ENCODE results near the gene NPIPB2. TPM values are rescaled to one million over a fixed set of nuclear protein-coding genes. Genes with fewer than 3 reads are reported as not detected.
"Not testable (repeated sequence)": the region's sequence is repeated elsewhere in the genome, so short reads cannot be mapped to it uniquely, and the experiment has no call there.

The NPIPB2 gene
- total RNA-seq, 1 donor from 2014 or later, result 10.3 TPM

DNA sequence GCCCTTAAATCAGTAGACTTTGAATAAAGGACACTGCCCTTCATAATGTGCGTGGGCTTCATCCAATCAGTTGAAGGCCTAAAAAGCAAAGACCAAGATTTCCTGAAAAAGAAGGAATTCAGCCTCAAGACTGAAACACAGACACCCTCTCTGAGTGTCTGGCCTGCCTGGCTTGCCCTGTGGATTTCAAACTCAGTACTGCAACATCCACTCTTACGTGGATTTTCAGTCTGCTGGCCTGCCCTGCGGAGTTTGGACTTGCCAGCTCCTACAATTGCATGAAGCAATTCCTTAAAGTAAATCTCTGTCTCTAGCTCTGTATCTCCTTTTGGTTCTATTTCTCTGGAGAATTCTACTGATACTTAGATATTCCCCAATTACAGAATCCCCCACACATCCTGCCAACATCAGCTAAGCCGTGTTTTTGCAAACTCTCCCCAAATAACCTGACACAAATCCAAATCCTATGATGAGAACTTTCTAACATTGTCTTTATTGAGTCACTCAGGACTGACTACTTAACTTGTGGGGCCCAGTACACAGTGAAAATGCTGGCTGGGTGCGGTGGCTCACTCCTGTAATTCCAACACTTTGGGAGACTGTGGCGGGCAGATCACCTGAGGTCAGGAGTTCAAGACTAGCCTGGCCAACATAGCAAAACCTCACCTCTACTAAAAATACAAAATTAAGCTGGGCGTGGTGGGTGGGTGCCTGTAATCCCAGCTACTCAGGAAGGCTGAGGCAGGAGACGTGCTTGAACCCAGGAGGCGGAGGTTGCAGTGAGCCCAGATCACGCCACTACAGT is 15.9 kb upstream of the NPIPB2 start:
- Mint-ChIP-seq H3K27ac (ENCODE audit: unreplicated experiment) (no peak overlapping the region), H3K27me3 (ENCODE audit: low read depth, unreplicated experiment) (no peaks in the 10 kb centered on the region), H3K4me1 (ENCODE audit: low read depth, unreplicated experiment) (peaks cover 7% of the 10 kb centered on the region), H3K36me3 (ENCODE audit: low read depth, unreplicated experiment) (no peaks in the 10 kb centered on the region), H3K4me3 (ENCODE audit: unreplicated experiment) (no peak overlapping the region), H3K9me3 (ENCODE audit: unreplicated experiment) (no peaks in the 10 kb centered on the region)
- Histone ChIP-seq H4K20me1 (ENCODE audit: insufficient read depth, low read length) (no peaks in the 10 kb centered on the region), H3K36me3 (ENCODE audit: insufficient read depth, low read length) (no peaks in the 10 kb centered on the region), H3K27me3 (ENCODE audit: insufficient read depth, low read length) (no peaks in the 10 kb centered on the region), H3K4me1 (ENCODE audit: insufficient read depth, low read length) (peaks cover 10% of the 10 kb centered on the region), H3K9ac (ENCODE audit: low read length) (no peak overlapping the region), H3K4me2 (ENCODE audit: low read length) (no peak overlapping the region), H3K4me3 (ENCODE audit: insufficient read depth, low read depth, low read length) (no peak overlapping the region), H3K79me2 (ENCODE audit: insufficient read depth, low read length) (no peaks in the 10 kb centered on the region), H3K9me3 (ENCODE audit: insufficient read depth, low read depth, low read length) (no peaks in the 10 kb centered on the region), H2AFZ (ENCODE audit: low read depth, low read length) (no peak overlapping the region), H3K27ac (ENCODE audit: low read depth, low read length) (no peak overlapping the region)
- TF ChIP-seq EZH2 (IDR thresholded peaks at IDR 0.05; ENCODE audit: insufficient read depth, low read length), result no peak
- TF ChIP-seq CTCF (IDR thresholded peaks at IDR 0.05; ENCODE audit: insufficient read depth, low read depth, low read length), result no peak
- no peak for FAIRE-seq
- no peak for DNase-seq (ENCODE audit: low read depth)

- H3K36me3 ChIP-seq (ENCODE audit: insufficient read depth, low read length), result no peaks in the 10 kb centered on the region
- no peak overlapping the region for H3K4me2 ChIP-seq (ENCODE audit: low read length)
- no peaks in the 10 kb centered on the region for H4K20me1 ChIP-seq (ENCODE audit: insufficient read depth, low read length)
- TF ChIP-seq CTCF (IDR thresholded peaks at IDR 0.05; ENCODE audit: insufficient read depth, low read depth, low read length) (no peak), EZH2 (IDR thresholded peaks at IDR 0.05; ENCODE audit: insufficient read depth, low read length) (no peak)
- H3K79me2 ChIP-seq (ENCODE audit: insufficient read depth, low read length), result no peaks in the 10 kb centered on the region
- Mint-ChIP-seq H3K27me3 (ENCODE audit: low read depth, unreplicated experiment) (no peaks in the 10 kb centered on the region), H3K4me3 (ENCODE audit: unreplicated experiment) (no peak overlapping the region), H3K36me3 (ENCODE audit: low read depth, unreplicated experiment) (no peaks in the 10 kb centered on the region), H3K27ac (ENCODE audit: unreplicated experiment) (no peak overlapping the region), H3K9me3 (ENCODE audit: unreplicated experiment) (no peaks in the 10 kb centered on the region), H3K4me1 (ENCODE audit: low read depth, unreplicated experiment) (peaks cover 7% of the 10 kb centered on the region)
- peaks cover 10% of the 10 kb centered on the region for H3K4me1 ChIP-seq (ENCODE audit: insufficient read depth, low read length)
- no peak overlapping the region for H3K9ac ChIP-seq (ENCODE audit: low read length)
- H3K9me3 ChIP-seq (ENCODE audit: insufficient read depth, low read depth, low read length), result no peaks in the 10 kb centered on the region
- H2AFZ ChIP-seq (ENCODE audit: low read depth, low read length), result no peak overlapping the region
- DNase-seq (ENCODE audit: low read depth) (no peak), FAIRE-seq (no peak)
- H3K27me3 ChIP-seq (ENCODE audit: insufficient read depth, low read length), result no peaks in the 10 kb centered on the region
- no peak overlapping the region for H3K4me3 ChIP-seq (ENCODE audit: insufficient read depth, low read depth, low read length)
- no peak overlapping the region for H3K27ac ChIP-seq (ENCODE audit: low read depth, low read length)
Measured at GRCh38 chr16:11956558-11956957, 14.7 kb upstream of the NPIPB2 start.

- no peaks in the 10 kb centered on the region for H3K79me2 ChIP-seq (ENCODE audit: insufficient read depth, low read length)
- Mint-ChIP-seq H3K27me3 (ENCODE audit: low read depth, unreplicated experiment) (no peaks in the 10 kb centered on the region), H3K9me3 (ENCODE audit: unreplicated experiment) (no peaks in the 10 kb centered on the region), H3K27ac (ENCODE audit: unreplicated experiment) (peak overlapping the region; percentile 36), H3K4me3 (ENCODE audit: unreplicated experiment) (peak overlapping the region; percentile 23), H3K4me1 (ENCODE audit: low read depth, unreplicated experiment) (peaks cover 7% of the 10 kb centered on the region), H3K36me3 (ENCODE audit: low read depth, unreplicated experiment) (no peaks in the 10 kb centered on the region)
- FAIRE-seq, result peak; percentile 75
- H3K4me3 ChIP-seq (ENCODE audit: insufficient read depth, low read depth, low read length), result no peak overlapping the region
- TF ChIP-seq EZH2 (IDR thresholded peaks at IDR 0.05; ENCODE audit: insufficient read depth, low read length) (no peak), CTCF (IDR thresholded peaks at IDR 0.05; ENCODE audit: insufficient read depth, low read depth, low read length) (no peak)
- peak; percentile 93 for DNase-seq (ENCODE audit: low read depth)
- H2AFZ ChIP-seq (ENCODE audit: low read depth, low read length), result peak overlapping the region; percentile 73
- H3K4me1 ChIP-seq (ENCODE audit: insufficient read depth, low read length), result peaks cover 10% of the 10 kb centered on the region
- no peaks in the 10 kb centered on the region for H3K27me3 ChIP-seq (ENCODE audit: insufficient read depth, low read length)
- H3K9ac ChIP-seq (ENCODE audit: low read length), result peak overlapping the region; percentile 47
- H3K27ac ChIP-seq (ENCODE audit: low read depth, low read length), result peak overlapping the region; percentile 75
- peak overlapping the region; percentile 60 for H3K4me2 ChIP-seq (ENCODE audit: low read length)
- no peaks in the 10 kb centered on the region for H3K9me3 ChIP-seq (ENCODE audit: insufficient read depth, low read depth, low read length)
- no peaks in the 10 kb centered on the region for H3K36me3 ChIP-seq (ENCODE audit: insufficient read depth, low read length)
- H4K20me1 ChIP-seq (ENCODE audit: insufficient read depth, low read length), result no peaks in the 10 kb centered on the region
Measured at GRCh38 chr16:11955713-11956123, 13.9 kb upstream of the NPIPB2 start.

- FAIRE-seq; H3K27me3 ChIP-seq (ENCODE audit: insufficient read depth, low read length); H3K4me3 ChIP-seq (ENCODE audit: insufficient read depth, low read depth, low read length); H3K4me1 Mint-ChIP-seq (ENCODE audit: low read depth, unreplicated experiment); DNase-seq (ENCODE audit: low read depth); H3K9me3 Mint-ChIP-seq (ENCODE audit: unreplicated experiment); H4K20me1 ChIP-seq (ENCODE audit: insufficient read depth, low read length); H3K27ac ChIP-seq (ENCODE audit: low read depth, low read length); H3K27ac Mint-ChIP-seq (ENCODE audit: unreplicated experiment); H3K9ac ChIP-seq (ENCODE audit: low read length); H3K4me2 ChIP-seq (ENCODE audit: low read length); H3K27me3 Mint-ChIP-seq (ENCODE audit: low read depth, unreplicated experiment); H3K36me3 ChIP-seq (ENCODE audit: insufficient read depth, low read length); H3K79me2 ChIP-seq (ENCODE audit: insufficient read depth, low read length); H3K4me3 Mint-ChIP-seq (ENCODE audit: unreplicated experiment); H2AFZ ChIP-seq (ENCODE audit: low read depth, low read length); H3K9me3 ChIP-seq (ENCODE audit: insufficient read depth, low read depth, low read length); H3K36me3 Mint-ChIP-seq (ENCODE audit: low read depth, unreplicated experiment): not testable (repeated sequence)
- H3K4me1 ChIP-seq (ENCODE audit: insufficient read depth, low read length), result peaks cover 10% of the 10 kb centered on the region
Measured at GRCh38 chr16:11953576-11953975, 11.7 kb upstream of the NPIPB2 start.
